Embryonic facial prominence (tissue), 1 donor: Measurements from ENCODE around the gene OR10D3.
"Not testable (repeated sequence)": the region's sequence is repeated elsewhere in the genome, so short reads cannot be mapped to it uniquely, and the experiment has no call there.

Experiments used
- DNase-seq: peaks from one replicate; pipeline ENCODE4 v3.0.0-alpha.2; 2016; ENCODE audit errors: extremely low spot score

Gene OR10D3

DNA sequence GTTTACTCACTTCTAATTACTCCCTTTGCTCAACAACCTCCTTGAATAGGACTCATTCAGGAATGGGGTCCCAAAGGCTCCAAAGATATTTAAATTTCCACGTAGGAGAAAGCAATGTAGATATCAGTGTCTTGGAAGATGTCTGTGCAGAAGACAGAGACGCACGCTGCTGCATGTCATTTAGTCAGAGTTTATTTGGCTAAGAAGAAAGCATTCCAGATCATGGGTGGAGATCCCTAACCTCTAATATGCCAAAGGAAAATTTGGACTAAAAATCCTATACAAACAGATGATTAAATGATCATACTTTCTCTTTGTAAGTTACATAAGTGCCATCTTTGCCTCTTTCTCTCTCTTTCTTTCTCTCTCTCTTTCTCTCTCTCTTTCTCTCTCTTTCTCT is at the start of gene OR10D3:
Gene OR10D3 (plus strand): TSS at position 278 of the 400 bp plus-strand sequence. CDS start 1,925 bp downstream, outside the sequence.
- DNase-seq, result no peak

DNA sequence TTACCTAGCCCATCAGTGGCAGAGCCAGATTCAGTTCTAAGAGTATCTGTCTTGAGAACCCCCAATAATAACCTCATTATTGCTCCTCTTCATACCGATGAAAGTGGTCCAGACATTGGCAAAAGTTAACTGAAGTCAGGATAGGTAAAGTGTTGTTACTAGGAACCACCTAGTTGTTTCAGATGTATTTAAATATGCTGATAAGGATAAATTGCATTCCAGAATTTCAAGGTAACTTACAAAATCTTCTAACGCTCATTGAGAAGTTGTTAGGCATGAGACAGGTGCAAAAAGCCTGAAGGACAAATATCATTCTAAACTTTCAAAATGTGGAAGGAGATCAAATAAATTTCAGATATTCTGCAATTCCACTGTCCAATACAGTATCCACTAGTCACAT is 40.1 kb upstream of the OR10D3 start:
- DNase-seq, result no peak

DNA sequence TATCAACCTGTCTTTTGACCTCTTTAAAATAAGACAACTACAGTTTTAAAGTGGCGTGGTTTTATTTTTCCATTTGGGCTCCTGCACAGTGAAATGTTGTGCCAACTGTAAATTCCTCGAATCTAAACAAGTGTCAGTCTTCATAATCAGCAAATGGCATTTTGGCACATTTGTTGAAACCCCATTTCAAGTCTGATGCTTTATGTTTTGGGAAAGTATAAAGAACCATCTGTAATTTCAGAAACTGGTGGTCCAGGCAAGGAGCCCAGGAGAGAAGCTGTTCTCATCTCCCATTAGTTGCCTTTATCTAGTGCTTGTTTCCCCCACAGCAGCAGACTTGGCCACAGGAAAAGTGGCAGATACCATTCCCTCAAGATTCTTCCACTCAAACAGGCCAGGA is 35.2 kb upstream of the OR10D3 start:
- DNase-seq, result no peak

DNA sequence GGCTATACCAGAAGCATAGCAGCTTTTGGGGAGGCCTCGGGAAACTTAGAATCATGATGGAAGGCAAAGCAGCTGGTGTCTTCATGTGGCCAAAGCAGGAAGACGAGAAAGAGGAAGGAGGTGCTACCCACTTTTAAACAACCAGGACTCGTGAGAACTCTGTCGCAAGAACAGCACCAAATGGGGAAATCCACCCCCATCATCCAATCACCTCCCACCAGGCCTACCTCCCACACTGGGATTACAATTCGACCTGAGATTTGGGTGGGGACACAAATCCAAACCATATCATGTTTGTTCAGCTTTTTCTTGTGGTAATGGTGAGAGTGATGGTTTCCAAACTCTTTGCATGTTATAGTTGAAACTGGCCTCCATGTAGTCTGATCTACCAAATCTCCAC is 32.5 kb upstream of the OR10D3 start:
- DNase-seq, result no peak

- no peak for DNase-seq
Observed at GRCh38 chr11:124152770-124153407, 30.3 kb upstream of the OR10D3 start.

DNA sequence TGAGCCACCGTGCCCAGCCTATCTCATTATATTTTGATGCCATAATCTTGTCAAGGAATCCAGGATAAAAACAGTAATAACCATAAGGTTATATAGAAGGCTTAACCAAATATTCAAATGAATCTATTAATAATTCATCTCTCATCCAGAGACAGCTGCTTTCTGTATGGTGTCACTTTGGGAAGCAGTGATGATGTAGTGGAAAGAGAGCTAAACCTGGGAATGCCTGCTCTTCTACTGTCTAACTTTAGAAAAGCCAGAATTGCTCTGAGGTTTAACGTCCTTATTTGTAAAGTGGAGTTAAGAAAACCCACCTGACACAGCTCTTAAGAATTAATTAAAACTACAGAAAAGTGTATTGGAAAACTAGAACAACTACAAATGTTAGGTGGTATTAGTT is 29.3 kb upstream of the OR10D3 start:
- no peak for DNase-seq

DNA sequence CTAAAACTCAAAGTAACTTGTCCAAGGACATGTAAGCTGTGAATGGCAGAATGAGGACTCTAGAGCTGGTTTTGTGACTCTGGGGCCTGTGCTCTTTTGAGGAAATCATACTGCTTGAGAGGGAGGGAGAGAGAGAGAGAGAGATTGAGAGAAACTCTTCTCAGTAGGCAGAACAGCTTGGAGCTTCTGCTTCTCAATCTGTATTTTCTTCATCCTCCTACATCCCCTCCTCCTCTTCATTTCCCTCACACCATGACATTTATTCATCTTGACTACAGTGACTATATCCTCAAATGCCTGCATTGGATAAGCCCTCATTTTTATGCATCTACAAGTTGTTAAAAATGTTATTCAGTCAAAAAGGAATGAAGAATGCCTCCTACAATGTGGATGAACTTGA is 23.7 kb upstream of the OR10D3 start:
- no peak for DNase-seq

DNA sequence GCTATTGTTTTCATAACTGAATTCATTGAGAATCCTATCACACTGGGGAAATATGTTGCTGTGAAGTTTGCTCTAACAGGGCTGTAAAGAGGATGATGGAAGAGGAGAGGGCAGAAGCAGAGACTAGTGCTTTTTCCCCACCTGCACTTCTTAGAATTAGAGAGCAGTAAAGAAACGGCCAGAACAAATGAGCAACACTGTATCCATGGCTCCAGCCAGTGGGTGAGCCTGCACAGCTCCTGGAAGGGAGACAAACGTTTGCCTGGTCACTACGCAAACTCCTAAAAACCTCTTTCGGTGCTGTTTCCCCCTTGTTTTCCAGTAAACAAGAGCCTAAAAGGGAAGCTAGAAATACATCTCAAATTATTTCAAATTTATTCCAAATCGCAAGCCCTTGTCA is 22.2 kb upstream of the OR10D3 start:
- no peak for DNase-seq

DNA sequence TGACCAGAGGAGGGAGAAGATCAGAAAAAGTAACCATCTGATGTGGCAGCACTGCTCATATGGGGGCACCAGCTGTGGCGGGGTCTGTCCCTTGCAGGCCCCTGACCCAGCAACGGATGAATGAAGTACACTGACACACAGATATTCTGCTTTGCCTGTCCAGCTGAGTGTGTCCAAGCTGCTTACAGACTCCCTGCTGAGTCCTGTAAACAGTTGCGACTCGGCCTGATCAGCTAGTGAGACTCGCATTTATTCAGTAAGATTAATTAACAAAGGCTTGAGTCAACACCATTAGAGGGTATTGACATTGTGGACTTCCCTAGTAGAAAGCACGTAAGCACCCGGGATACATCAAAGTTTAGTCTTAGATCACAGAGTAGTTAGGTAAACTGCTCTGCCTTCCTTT is 15.3 kb upstream of the OR10D3 start:
- DNase-seq, result no peak

GRCh38 chr11:124168796-124169195 is 14.3 kb upstream of the OR10D3 start:
- no peak for DNase-seq

- not testable (repeated sequence) for DNase-seq
Observed at GRCh38 chr11:124170315-124170714, 12.8 kb upstream of the OR10D3 start.

- DNase-seq, result no peak
Observed at GRCh38 chr11:124170801-124171586, 12.2 kb upstream of the OR10D3 start.

GRCh38 chr11:124172101-124172500 is 11.0 kb upstream of the OR10D3 start:
- DNase-seq, result no peak

- DNase-seq, result no peak
Observed at GRCh38 chr11:124172599-124172998, 10.5 kb upstream of the OR10D3 start.

- DNase-seq, result no peak
Observed at GRCh38 chr11:124174001-124174583, 9.1 kb upstream of the OR10D3 start.

GRCh38 chr11:124176925-124177715 is 6.0 kb upstream of the OR10D3 start:
- DNase-seq, result no peak

DNA sequence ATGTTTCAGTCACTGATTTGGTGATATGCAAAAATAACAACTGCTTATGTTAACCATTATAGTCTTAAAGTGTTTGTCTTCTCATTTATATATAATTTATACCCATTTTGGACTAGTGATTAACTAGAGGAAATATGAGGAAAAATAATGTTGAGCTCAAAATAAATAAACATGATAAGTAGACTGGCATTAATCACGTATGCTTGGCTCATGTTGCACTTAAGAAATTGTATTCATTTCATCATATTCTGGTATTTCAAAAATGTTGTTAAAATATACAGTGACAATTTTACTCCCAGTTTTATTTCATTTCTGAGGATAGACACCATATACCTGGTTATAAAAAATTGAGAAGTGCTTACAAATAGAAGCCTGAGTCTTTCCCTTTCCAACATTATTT is 3.8 kb upstream of the OR10D3 start:
- DNase-seq, result no peak

DNA sequence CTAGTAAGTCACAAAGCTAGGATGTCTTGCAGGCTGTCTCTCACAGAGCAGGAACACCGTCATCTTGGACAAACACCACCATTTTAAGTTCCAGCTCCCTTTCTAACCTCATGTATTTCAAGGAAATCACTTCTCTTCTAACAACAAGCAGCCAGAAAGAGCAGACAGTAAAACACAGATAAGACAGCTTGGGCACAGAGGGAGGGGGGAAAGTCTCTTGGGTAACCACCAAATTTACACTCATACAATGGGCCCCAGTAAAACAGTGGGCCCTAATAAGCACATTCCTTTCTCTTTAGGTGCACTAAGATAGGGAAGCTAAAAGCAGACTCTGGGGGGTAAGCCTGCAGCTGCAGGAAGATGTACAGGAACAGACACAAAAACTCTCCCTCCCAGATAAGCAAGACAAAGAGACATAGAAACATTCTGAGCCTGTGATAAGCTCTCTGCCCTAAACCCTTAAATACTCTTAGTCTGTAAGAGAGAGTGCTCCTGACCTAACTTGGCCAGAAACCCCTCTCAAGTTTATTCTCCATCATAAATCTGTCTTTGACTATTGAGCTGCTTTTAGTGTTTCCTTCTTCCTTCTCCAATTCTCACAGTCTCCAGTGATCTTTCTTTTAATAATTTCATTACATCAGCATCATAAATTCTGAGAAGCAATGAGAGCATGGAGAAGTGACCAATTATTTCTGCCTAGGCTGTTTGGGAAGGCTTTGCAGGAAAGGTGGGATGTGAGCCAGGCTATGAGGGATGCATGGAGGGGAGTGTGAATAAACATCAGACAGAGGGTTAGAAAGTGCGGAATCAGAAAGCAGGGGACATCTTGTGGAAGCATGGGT is 7.4 kb downstream of the OR10D3 start:
- no peak for DNase-seq

DNA sequence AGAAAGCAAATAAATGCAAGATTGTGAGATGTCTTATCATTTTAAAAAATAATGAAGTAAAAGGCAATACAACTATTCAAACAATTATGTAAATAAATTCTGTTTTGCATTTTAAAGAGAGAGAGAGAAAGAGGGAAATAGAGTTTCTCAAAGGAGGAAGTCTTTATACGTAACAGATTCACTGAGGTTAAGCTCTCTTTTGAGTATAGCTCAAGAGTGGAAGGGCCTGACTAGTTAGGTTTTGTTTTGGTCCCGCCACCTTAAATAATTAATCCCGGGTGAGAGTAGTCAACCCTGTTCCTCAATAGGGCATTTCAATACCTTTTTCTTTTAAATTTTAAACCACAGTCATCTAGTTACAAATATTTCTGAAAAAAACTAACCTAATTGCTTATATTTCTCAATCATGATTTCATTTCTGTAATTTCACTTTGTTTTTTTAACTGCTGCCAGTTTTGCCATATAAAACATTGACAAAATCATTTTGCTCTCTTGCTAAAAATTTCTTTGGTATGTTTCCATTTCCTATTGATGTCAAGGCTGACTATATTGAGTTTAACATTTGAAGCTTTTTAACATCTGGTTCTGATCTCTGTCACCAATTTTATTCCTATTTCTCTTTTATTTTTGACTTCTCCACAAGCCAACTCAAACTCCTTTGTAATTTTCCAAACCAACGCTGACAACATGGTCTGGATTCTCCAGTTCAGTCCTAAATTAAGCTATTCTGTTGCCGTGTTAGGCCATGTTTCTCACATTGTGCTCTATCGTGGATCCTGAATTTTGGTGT is 10.3 kb downstream of the OR10D3 start:
- peak; percentile 76 for DNase-seq
